Measurements from ENCODE around the gene PGRMC2. TPM values are rescaled to one million over a fixed set of nuclear protein-coding genes. Genes with fewer than 3 reads are reported as not detected.
"Not testable (repeated sequence)": the region's sequence is repeated elsewhere in the genome, so short reads cannot be mapped to it uniquely, and the experiment has no call there.

The PGRMC2 gene
- polyA plus RNA-seq, 3 donors = 6.3 to 13.9 (median 7.3) TPM

GRCh38 chr4:128258166-128258565 lies 29.4 kb downstream of the PGRMC2 start:
- H3K4me2 ChIP-seq (replicated peaks; ENCODE audit: extremely low read depth, low read length, poor library complexity, severe bottlenecking); H3K36me3 ChIP-seq (replicated peaks in 1 of 2; ENCODE audit: control insufficient read depth in 1 of 2, insufficient read depth in 2 of 2, low read length in 2 of 2); intact Hi-C loops (cut with micrococcal nuclease); H2AFZ ChIP-seq (ENCODE audit: insufficient read depth, low read depth, low read length, poor library complexity, severe bottlenecking); H3K27ac Mint-ChIP-seq; H3K9ac ChIP-seq (ENCODE audit: insufficient read depth, low read length, poor library complexity, severe bottlenecking); H3K79me2 ChIP-seq (ENCODE audit: insufficient read depth, low read length); H3K36me3 Mint-ChIP-seq; H3K4me1 ChIP-seq (ENCODE audit: control insufficient read depth in 1 of 2, insufficient read depth in 2 of 2, low read length in 2 of 2); H3K27ac ChIP-seq (ENCODE audit: low read depth in 1 of 2, low read length in 2 of 2); H3K27me3 ChIP-seq (ENCODE audit: control insufficient read depth in 2 of 2, insufficient read depth in 2 of 2, low read length in 2 of 2); DNase-seq; H3K4me3 Mint-ChIP-seq; H3K4me1 Mint-ChIP-seq; H3K4me3 ChIP-seq (replicated peaks in 1 of 3; ENCODE audit: low read depth in 2 of 3, low read length in 3 of 3); H3K27me3 Mint-ChIP-seq (ENCODE audit: low read depth in 3 of 3); H4K20me1 ChIP-seq (ENCODE audit: insufficient read depth, low read length): not testable (repeated sequence)
- H3K9me3 ChIP-seq (replicated peaks in 1 of 2; ENCODE audit: control insufficient read depth in 1 of 2, insufficient read depth in 1 of 2, low read length in 2 of 2) = peaks cover 0 to 11% of the 10 kb centered on the region in 2 donors
- 96% methylated on average over 4 of the region's 4 CpGs for WGBS (ENCODE audit: insufficient coverage)
- H3K9me3 Mint-ChIP-seq = peaks cover 8 to 21% (median 15%) of the 10 kb centered on the region in 7 donors

- H3K4me3 Mint-ChIP-seq = no peak overlapping the region
- DNase-seq = no peak
These were observed 31.1 kb downstream of the PGRMC2 start for GRCh38 chr4:128256539-128256938.

More at GRCh38 chr4:128256539-128256938, 31.1 kb downstream of the PGRMC2 start:
- no peaks in the 10 kb centered on the region for H3K79me2 ChIP-seq (ENCODE audit: insufficient read depth, low read length)
- H3K36me3 Mint-ChIP-seq = no peaks in the 10 kb centered on the region
- H3K9me3 ChIP-seq (replicated peaks in 1 of 2; ENCODE audit: control insufficient read depth in 1 of 2, insufficient read depth in 1 of 2, low read length in 2 of 2) = peaks cover 7 to 18% of the 10 kb centered on the region in 2 donors
- no peak overlapping the region for H3K4me2 ChIP-seq (replicated peaks; ENCODE audit: extremely low read depth, low read length, poor library complexity, severe bottlenecking)
- peaks cover 2 to 6% (median 5%) of the 10 kb centered on the region in 3 donors for H3K27me3 Mint-ChIP-seq (ENCODE audit: low read depth in 3 of 3)
- H3K27ac Mint-ChIP-seq = no peak overlapping the region
- H3K36me3 ChIP-seq (replicated peaks in 1 of 2; ENCODE audit: control insufficient read depth in 1 of 2, insufficient read depth in 2 of 2, low read length in 2 of 2) = no peaks in the 10 kb centered on the region
- no CpG with 5 or more reads among the region's 1 CpG for WGBS (ENCODE audit: insufficient coverage)
- no peak overlapping the region for H2AFZ ChIP-seq (ENCODE audit: insufficient read depth, low read depth, low read length, poor library complexity, severe bottlenecking)
- no peaks in the 10 kb centered on the region for H4K20me1 ChIP-seq (ENCODE audit: insufficient read depth, low read length)
- no peak for TF ChIP-seq CTCF (IDR thresholded peaks at IDR 0.05)
- H3K4me1 ChIP-seq (ENCODE audit: control insufficient read depth in 1 of 2, insufficient read depth in 2 of 2, low read length in 2 of 2) = no peaks in the 10 kb centered on the region
- H3K9ac ChIP-seq (ENCODE audit: insufficient read depth, low read length, poor library complexity, severe bottlenecking) = no peak overlapping the region
- peaks cover 9 to 26% (median 24%) of the 10 kb centered on the region in 7 donors for H3K9me3 Mint-ChIP-seq
- no peak overlapping the region for H3K27ac ChIP-seq (ENCODE audit: low read depth in 1 of 2, low read length in 2 of 2)
- intact Hi-C loops (cut with micrococcal nuclease) = no loop called here
- H3K4me3 ChIP-seq (replicated peaks in 1 of 3; ENCODE audit: low read depth in 2 of 3, low read length in 3 of 3) = no peak overlapping the region
- H3K27me3 ChIP-seq (ENCODE audit: control insufficient read depth in 2 of 2, insufficient read depth in 2 of 2, low read length in 2 of 2) = no peaks in the 10 kb centered on the region
- H3K4me1 Mint-ChIP-seq = no peaks in the 10 kb centered on the region

All from CD14-positive monocyte (primary cell).